SK-N-SH (cell line): ENCODE measurements around the gene TAOK1. TPM values are rescaled to one million over a fixed set of nuclear protein-coding genes. Genes with fewer than 3 reads are reported as not detected.

ENCODE experiments used
- CTCF ChIA-PET: fragments of 300-600, 350-600 bp; formaldehyde crosslinking; extraction: SDS; loops from one replicate; lab custom pipeline; 2021; lab: Yijun Ruan, JAX
- POLR2A ChIA-PET: fragments of 350-600 bp; sonication (Branson Sonifier 250); formaldehyde crosslinking; extraction: SDS; loops from one replicate; lab custom pipeline; 2020; ENCODE audit warnings: antibody characterized with exemption, inconsistent platforms; lab: Yijun Ruan, JAX
- DNase-seq: peaks from one replicate; pipeline ENCODE4 v3.0.0; 2012
- H2AFZ ChIP-seq: fragments of 200-600 bp; sonication (generic); 2 replicates; pipeline ENCODE4 v1.8.1; 2016; ENCODE audit warnings: antibody characterized with exemption, mild to moderate bottlenecking, low read depth
- H3F3A ChIP-seq: fragments of 200-600 bp; sonication (generic); replicated peaks from 2 replicates; pipeline ENCODE3; 2016; ENCODE audit warnings: antibody characterized with exemption, mild to moderate bottlenecking; ENCODE audit not compliant: insufficient read depth
- H3K27ac ChIP-seq, 2 experiments: fragments of 200-500 bp in 1 of 2; fragments of 200-600 bp in 1 of 2; sonication (Bioruptor generic) in 1 of 2; sonication (generic), shearing (Covaris generic) in 1 of 2; 2 replicates each; pipeline versions ENCODE4 v1.5.1 to v1.6.1; 2014 to 2016; ENCODE audit warnings: low read depth in 2 of 2, inconsistent platforms in 1 of 2, low read length in 1 of 2, mild to moderate bottlenecking in 1 of 2, mixed read lengths in 1 of 2
- H3K27me3 ChIP-seq: fragments of 200-600 bp; sonication (generic), shearing (Covaris generic); 2 replicates; pipeline ENCODE4 v1.6.1; 2016; ENCODE audit warnings: mixed run types; ENCODE audit not compliant: insufficient read depth
- H3K36me3 ChIP-seq, 2 experiments: fragments of 200-500 bp in 1 of 2; fragments of 200-600 bp in 1 of 2; sonication (Bioruptor generic) in 1 of 2; sonication (generic) in 1 of 2; replicated peaks in 1 of 2; 2 replicates each; pipeline versions ENCODE3 to v1.5.1; 2014 to 2016; ENCODE audit warnings: low read length in 1 of 2, mild to moderate bottlenecking in 1 of 2; ENCODE audit not compliant: insufficient read depth in 2 of 2, control insufficient read depth in 1 of 2
- H3K4me1 ChIP-seq, 2 experiments: fragments of 200-500 bp in 1 of 2; fragments of 200-600 bp in 1 of 2; sonication (Bioruptor generic) in 1 of 2; sonication (generic), shearing (Covaris generic) in 1 of 2; 2 replicates each; pipeline versions ENCODE4 v1.5.1 to v1.6.1; 2014 to 2016; ENCODE audit warnings: low read depth in 1 of 2, low read length in 1 of 2, mixed run types in 1 of 2; ENCODE audit not compliant: insufficient read depth in 2 of 2, control insufficient read depth in 1 of 2
- H3K4me2 ChIP-seq: fragments of 200-600 bp; sonication (generic), shearing (Covaris generic); 2 replicates; pipeline ENCODE4 v1.6.1; 2017; ENCODE audit warnings: mixed run types
- H3K4me3 ChIP-seq, 2 experiments: fragments of 200-500 bp in 1 of 2; fragments of 200-600 bp in 1 of 2; sonication (Bioruptor generic) in 1 of 2; sonication (generic), shearing (Covaris generic) in 1 of 2; 2 replicates each; pipeline versions ENCODE4 v1.5.1 to v1.8.1; 2014 to 2016; ENCODE audit warnings: low read depth in 2 of 2, inconsistent platforms in 1 of 2, low read length in 1 of 2, mild to moderate bottlenecking in 1 of 2, mixed read lengths in 1 of 2, moderate library complexity in 1 of 2
- H3K79me2 ChIP-seq: fragments of 200-600 bp; sonication (generic); 2 replicates; pipeline ENCODE4 v1.8.1; 2017; ENCODE audit warnings: mild to moderate bottlenecking; ENCODE audit not compliant: insufficient read depth
- H3K9ac ChIP-seq: fragments of 200-600 bp; sonication (generic); 2 replicates; pipeline ENCODE4 v1.6.1; 2017; ENCODE audit warnings: mixed run types
- H3K9me2 ChIP-seq: fragments of 200-600 bp; sonication (generic); 2 replicates; pipeline ENCODE4 v1.6.1; 2017; ENCODE audit warnings: mixed run types
- H3K9me3 ChIP-seq: fragments of 200-600 bp; sonication (generic); 2 replicates; pipeline ENCODE4 v1.6.1; 2017; ENCODE audit warnings: mixed run types, mild to moderate bottlenecking, moderate library complexity
- H4K20me1 ChIP-seq: fragments of 200-600 bp; sonication (generic); 2 replicates; pipeline ENCODE4 v1.6.1; 2017; ENCODE audit warnings: mild to moderate bottlenecking, mixed run types; ENCODE audit not compliant: insufficient read depth
- CHD2 ChIP-seq: fragments of 150-350 bp; IDR thresholded peaks from 2 replicates; pipeline ENCODE4 v1.6.1; 2018; ENCODE audit warnings: low read length; ENCODE audit not compliant: partially characterized antibody
- ELF1 ChIP-seq: IDR thresholded peaks from 2 replicates; pipeline ENCODE4 v1.4.0; 2012
- EP300 ChIP-seq, 2 experiments: IDR thresholded peaks; 2 replicates each; pipeline versions ENCODE4 v1.4.0 to v1.6.1; 2012; ENCODE audit warnings: borderline replicate concordance in 1 of 2, low read depth in 1 of 2, low read length in 1 of 2
- EZH2phosphoT487 ChIP-seq: fragments of 200-600 bp; sonication (generic); IDR thresholded peaks from 2 replicates; pipeline ENCODE4 v1.6.1; 2017; ENCODE audit warnings: low read depth, mixed run types, mild to moderate bottlenecking, antibody characterized with exemption, moderate library complexity, borderline replicate concordance
- FOSL2 ChIP-seq: IDR thresholded peaks from 2 replicates; pipeline ENCODE4 v1.4.0; 2012; ENCODE audit warnings: low read depth, mild to moderate bottlenecking, moderate library complexity, borderline replicate concordance
- GATA2 ChIP-seq: sonication (generic); formaldehyde crosslinking; IDR thresholded peaks from 2 replicates; pipeline ENCODE4 v1.5.0; 2020; ENCODE audit warnings: mild to moderate bottlenecking, missing genetic modification reagents
- JUND ChIP-seq: IDR thresholded peaks from 2 replicates; pipeline ENCODE4 v1.4.0; 2012
- NFIC ChIP-seq: IDR thresholded peaks from 2 replicates; pipeline ENCODE4 v1.4.0; 2012; ENCODE audit warnings: borderline replicate concordance
- POLR2AphosphoS5 ChIP-seq: IDR thresholded peaks from 2 replicates; pipeline ENCODE4 v1.6.1; 2012; ENCODE audit warnings: low read depth, low read length
- RCOR1 ChIP-seq: fragments of 150-350 bp; IDR thresholded peaks from 2 replicates; pipeline ENCODE4 v1.6.1; 2017; ENCODE audit warnings: antibody characterized with exemption, low read length
- RXRA ChIP-seq: IDR thresholded peaks from 2 replicates; pipeline ENCODE4 v1.4.0; 2012; ENCODE audit warnings: low read depth, mild to moderate bottlenecking, borderline replicate concordance
- SIN3A ChIP-seq: IDR thresholded peaks from 2 replicates; pipeline ENCODE4 v1.6.1; 2012; ENCODE audit warnings: low read depth, mild to moderate bottlenecking, low read length, moderate library complexity, borderline replicate concordance
- SMC3 ChIP-seq: IDR thresholded peaks from 2 replicates; pipeline ENCODE4 v1.6.1; 2012; ENCODE audit warnings: low read depth, low read length, improper control_type of control experiment
- TCF12 ChIP-seq: IDR thresholded peaks from 2 replicates; pipeline ENCODE4 v1.4.0; 2012
- TEAD4 ChIP-seq: IDR thresholded peaks from 2 replicates; pipeline ENCODE4 v1.4.0; 2012; ENCODE audit warnings: mild to moderate bottlenecking, borderline replicate concordance; ENCODE audit not compliant: insufficient read depth
- YY1 ChIP-seq: IDR thresholded peaks from 2 replicates; pipeline ENCODE4 v1.4.0; 2012; ENCODE audit warnings: low read depth, mild to moderate bottlenecking
- WGBS: methylation state at CpG from one replicate; pipeline ENCODE4 v1.1.6; 2017; ENCODE audit warnings: low lambda C conversion rate; 5-methylcytosine and 5-hydroxymethylcytosine counted together
- polyA plus RNA-seq, 3 experiments: library from polyadenylated mRNA; depleted of rRNA; stranded (reverse); fragments of >200 nt; gene quantifications; 2 replicates each; pipeline ENCODE4 v1.2.3, GENCODE V29; 2012
- TF ChIP-seq, protein P1 (sequence below): IDR thresholded peaks from 2 replicates; pipeline ENCODE4 v1.6.1; 2012; ENCODE audit warnings: mild to moderate bottlenecking, low read depth, low read length, moderate library complexity
- TF ChIP-seq, protein P2 (sequence below): fragments of 150-350 bp; IDR thresholded peaks from 2 replicates; pipeline ENCODE4 v1.6.1; 2016; ENCODE audit warnings: mild to moderate bottlenecking, low read depth, low read length

Gene TAOK1
- polyA plus RNA-seq, 1 of the 3 experiments (the other 2 are of a cell fraction) = 5.9 TPM

DNA sequence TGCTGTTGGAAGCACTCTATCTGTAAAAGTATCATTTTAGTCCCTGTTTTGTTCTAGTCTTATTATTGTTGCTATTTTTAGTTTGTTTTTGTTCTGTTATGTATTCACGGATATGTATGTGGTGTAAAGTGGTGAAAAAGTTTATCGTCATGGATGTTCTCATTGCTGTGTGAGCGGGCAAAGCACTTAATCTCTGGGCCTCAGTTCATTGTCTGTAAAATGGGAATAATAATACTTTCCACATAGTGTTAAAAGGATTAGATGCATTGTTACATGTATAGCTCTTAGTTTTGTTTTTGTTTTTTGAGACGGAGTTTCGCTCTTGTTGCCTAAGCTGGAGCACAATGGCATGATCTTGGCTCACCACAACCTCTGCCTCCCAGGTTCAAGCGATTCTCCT lies 19.8 kb downstream of the TAOK1 start:
- Histone ChIP-seq H3K9ac (no peak overlapping the region), H3K27ac (no peak overlapping the region), H3K9me2 (no peaks in the 10 kb centered on the region), H3K79me2 (peaks cover 99% of the 10 kb centered on the region), H3F3A (peaks cover 54% of the 10 kb centered on the region), H3K4me3 (no peak overlapping the region), H3K9me3 (no peaks in the 10 kb centered on the region), H3K4me1 (peaks cover 0 to 12% of the 10 kb centered on the region in 2 experiments; a peak in 1 of 4 replicates), H3K4me2 (no peak overlapping the region), H4K20me1 (peaks cover 96% of the 10 kb centered on the region), H2AFZ (no peak overlapping the region), H3K27me3 (no peaks in the 10 kb centered on the region), H3K36me3 (peaks cover 0 to 15% of the 10 kb centered on the region in 2 experiments)
- TF ChIP-seq SIN3A (no peak), ELF1 (no peak)
- WGBS = 98% methylated on average over 6 of the region's 6 CpGs
- DNase-seq = no peak
- ChIA-PET POLR2A (no interaction called here), CTCF (no interaction called here)

DNA sequence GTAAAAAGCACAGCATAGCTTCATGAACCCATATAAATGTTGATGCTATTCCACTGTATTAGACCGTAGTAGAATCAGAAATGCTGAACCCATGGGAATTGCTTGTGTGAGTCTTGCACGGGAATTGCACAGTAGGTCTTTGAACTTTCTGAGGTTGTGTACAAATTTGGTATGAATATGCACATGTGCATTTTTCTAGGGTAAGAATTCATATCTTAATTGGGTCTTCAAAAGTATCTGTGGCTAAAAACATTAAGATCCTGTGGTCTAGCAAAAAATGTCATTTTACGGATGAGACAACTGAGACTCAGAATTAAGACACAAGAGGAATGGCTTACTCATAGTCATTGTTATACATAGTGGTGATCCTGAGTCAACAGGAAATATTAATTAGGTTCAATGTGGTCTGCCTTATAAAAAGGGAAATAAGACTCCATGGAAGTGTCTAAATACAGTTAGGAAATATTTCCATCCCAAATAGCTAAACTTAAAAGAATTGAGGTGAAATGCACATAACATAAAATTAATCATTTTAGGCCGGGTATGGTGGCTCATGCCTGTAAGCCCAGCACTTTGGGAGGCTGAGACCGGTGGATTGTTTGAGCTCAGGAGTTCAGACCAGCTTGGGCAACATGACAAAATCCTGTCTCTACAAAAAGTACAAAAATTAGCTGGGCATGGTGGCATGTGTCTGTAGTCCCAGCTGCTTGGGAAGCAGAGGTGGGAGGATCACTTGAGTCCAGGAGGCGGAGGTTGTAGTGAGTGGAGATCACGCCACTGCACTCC lies 22.8 kb downstream of the TAOK1 start:
- peaks cover 35% of the 10 kb centered on the region for H3F3A ChIP-seq
- H2AFZ ChIP-seq = no peak overlapping the region
- ChIA-PET POLR2A (no interaction called here), CTCF (interaction anchor here (2.1 kb wide), 1 partner anchor 155 kb away, joined by 4 read pairs; the partner anchor contains the start of gene ABHD15)
- 66% methylated on average over 7 of the region's 7 CpGs for WGBS
- peaks cover 99% of the 10 kb centered on the region for H3K79me2 ChIP-seq
- H3K36me3 ChIP-seq = peaks cover 0 to 13% of the 10 kb centered on the region in 2 experiments
- TF ChIP-seq POLR2AphosphoS5 (peak; percentile 19; the same call in 1 of the 2 replicates), FOSL2 (peak; percentile 63; the same call in 1 of the 2 replicates), TCF12 (peak; percentile 41; the same call in 1 of the 2 replicates), NFIC (no peak), JUND (peak; percentile 44; the same call in 1 of the 2 replicates), ELF1 (no peak), EZH2phosphoT487 (no peak)
- H3K4me2 ChIP-seq = peak overlapping the region; percentile 20; the same call in 1 of the 2 replicates
- H4K20me1 ChIP-seq = peaks cover 94% of the 10 kb centered on the region
- H3K4me1 ChIP-seq = peaks cover 0 to 12% of the 10 kb centered on the region in 2 experiments; a peak in 1 of 4 replicates
- H3K27ac ChIP-seq = peak overlapping the region in 1 of 2 experiments; percentile 71; a peak in 2 of 4 replicates
- H3K4me3 ChIP-seq = no peak overlapping the region
- H3K27me3 ChIP-seq = no peaks in the 10 kb centered on the region
- no peaks in the 10 kb centered on the region for H3K9me2 ChIP-seq
- no peak for DNase-seq
- H3K9me3 ChIP-seq = no peaks in the 10 kb centered on the region
- no peak overlapping the region for H3K9ac ChIP-seq

DNA sequence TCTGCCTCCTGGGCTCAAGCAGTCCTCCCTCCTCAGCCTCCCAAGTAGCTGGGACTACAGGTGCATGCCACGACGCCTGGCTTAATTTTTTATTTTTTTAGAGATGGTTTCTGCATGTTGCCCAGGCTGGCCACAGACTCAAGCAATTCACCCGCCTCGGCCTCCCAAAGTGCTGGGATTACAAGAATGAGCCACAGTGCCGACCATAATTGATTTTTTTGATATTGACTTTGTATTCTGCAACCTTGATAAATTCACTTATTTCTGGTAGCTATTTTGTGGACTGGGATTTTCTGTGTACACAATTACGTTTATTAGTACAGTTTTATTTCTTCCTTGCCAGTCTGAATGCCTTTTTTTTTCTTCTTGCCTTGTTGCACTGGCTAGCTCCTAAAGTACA lies 30.0 kb downstream of the TAOK1 start:
- Histone ChIP-seq H3K9ac (no peak overlapping the region), H3K4me1 (no peaks in the 10 kb centered on the region), H3F3A (peaks cover 8% of the 10 kb centered on the region), H3K27me3 (no peaks in the 10 kb centered on the region), H3K36me3 (peaks cover 0 to 20% of the 10 kb centered on the region in 2 experiments), H3K4me2 (no peak overlapping the region), H3K9me2 (no peaks in the 10 kb centered on the region), H3K4me3 (no peak overlapping the region), H4K20me1 (peaks cover 97% of the 10 kb centered on the region), H3K79me2 (peaks cover 100% of the 10 kb centered on the region), H3K9me3 (no peaks in the 10 kb centered on the region), H3K27ac (no peak overlapping the region), H2AFZ (no peak overlapping the region)
- DNase-seq = no peak
- 86% methylated on average over 6 of the region's 6 CpGs for WGBS
- ChIA-PET POLR2A (no interaction called here), CTCF (no interaction called here)
- TF ChIP-seq YY1 = no peak
- no peak for TF ChIP-seq TCF12
- no peak for TF ChIP-seq CHD2
- TF ChIP-seq, protein P1, sequence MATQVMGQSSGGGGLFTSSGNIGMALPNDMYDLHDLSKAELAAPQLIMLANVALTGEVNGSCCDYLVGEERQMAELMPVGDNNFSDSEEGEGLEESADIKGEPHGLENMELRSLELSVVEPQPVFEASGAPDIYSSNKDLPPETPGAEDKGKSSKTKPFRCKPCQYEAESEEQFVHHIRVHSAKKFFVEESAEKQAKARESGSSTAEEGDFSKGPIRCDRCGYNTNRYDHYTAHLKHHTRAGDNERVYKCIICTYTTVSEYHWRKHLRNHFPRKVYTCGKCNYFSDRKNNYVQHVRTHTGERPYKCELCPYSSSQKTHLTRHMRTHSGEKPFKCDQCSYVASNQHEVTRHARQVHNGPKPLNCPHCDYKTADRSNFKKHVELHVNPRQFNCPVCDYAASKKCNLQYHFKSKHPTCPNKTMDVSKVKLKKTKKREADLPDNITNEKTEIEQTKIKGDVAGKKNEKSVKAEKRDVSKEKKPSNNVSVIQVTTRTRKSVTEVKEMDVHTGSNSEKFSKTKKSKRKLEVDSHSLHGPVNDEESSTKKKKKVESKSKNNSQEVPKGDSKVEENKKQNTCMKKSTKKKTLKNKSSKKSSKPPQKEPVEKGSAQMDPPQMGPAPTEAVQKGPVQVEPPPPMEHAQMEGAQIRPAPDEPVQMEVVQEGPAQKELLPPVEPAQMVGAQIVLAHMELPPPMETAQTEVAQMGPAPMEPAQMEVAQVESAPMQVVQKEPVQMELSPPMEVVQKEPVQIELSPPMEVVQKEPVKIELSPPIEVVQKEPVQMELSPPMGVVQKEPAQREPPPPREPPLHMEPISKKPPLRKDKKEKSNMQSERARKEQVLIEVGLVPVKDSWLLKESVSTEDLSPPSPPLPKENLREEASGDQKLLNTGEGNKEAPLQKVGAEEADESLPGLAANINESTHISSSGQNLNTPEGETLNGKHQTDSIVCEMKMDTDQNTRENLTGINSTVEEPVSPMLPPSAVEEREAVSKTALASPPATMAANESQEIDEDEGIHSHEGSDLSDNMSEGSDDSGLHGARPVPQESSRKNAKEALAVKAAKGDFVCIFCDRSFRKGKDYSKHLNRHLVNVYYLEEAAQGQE = no peak
- no peak for TF ChIP-seq GATA2
- no peak for TF ChIP-seq RXRA
- TF ChIP-seq TEAD4 = no peak
- TF ChIP-seq, protein P2, sequence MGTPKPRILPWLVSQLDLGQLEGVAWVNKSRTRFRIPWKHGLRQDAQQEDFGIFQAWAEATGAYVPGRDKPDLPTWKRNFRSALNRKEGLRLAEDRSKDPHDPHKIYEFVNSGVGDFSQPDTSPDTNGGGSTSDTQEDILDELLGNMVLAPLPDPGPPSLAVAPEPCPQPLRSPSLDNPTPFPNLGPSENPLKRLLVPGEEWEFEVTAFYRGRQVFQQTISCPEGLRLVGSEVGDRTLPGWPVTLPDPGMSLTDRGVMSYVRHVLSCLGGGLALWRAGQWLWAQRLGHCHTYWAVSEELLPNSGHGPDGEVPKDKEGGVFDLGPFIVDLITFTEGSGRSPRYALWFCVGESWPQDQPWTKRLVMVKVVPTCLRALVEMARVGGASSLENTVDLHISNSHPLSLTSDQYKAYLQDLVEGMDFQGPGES = no peak
- no peak for TF ChIP-seq EP300 (IDR thresholded peaks at IDR 0.05; ENCODE audit: borderline replicate concordance in 1 of 2, low read depth in 1 of 2, low read length in 1 of 2)
- TF ChIP-seq SMC3 = no peak
- no peak for TF ChIP-seq RCOR1
